Fibroblast of lung (primary cell): Measurements from ENCODE around the gene IL10RB. TPM values are rescaled to one million over a fixed set of nuclear protein-coding genes. Genes with fewer than 3 reads are reported as not detected.

ENCODE experiments used
- DNase-seq, 2 donors: peaks; one replicate each; pipeline versions ENCODE4 v3.0.0 to v3.0.0-alpha.2; 2010; ENCODE audit warnings: low read depth in 2 of 2
- H2AFZ ChIP-seq: 2 replicates; pipeline ENCODE4 v1.5.1; 2012; ENCODE audit warnings: low read length, control low read depth, inconsistent platforms
- H3K27ac ChIP-seq: 2 replicates; pipeline ENCODE4 v1.5.1; 2011; ENCODE audit warnings: low read length, control low read depth; ENCODE audit not compliant: insufficient read depth
- H3K27me3 ChIP-seq: 2 replicates; pipeline ENCODE4 v1.5.1; 2011; ENCODE audit warnings: mild to moderate bottlenecking, low read length; ENCODE audit not compliant: control insufficient read depth, insufficient read depth
- H3K36me3 ChIP-seq: 2 replicates; pipeline ENCODE4 v1.5.1; 2011; ENCODE audit warnings: low read length; ENCODE audit not compliant: control insufficient read depth, insufficient read depth
- H3K4me1 ChIP-seq: 2 replicates; pipeline ENCODE4 v1.5.1; 2011; ENCODE audit warnings: low read length; ENCODE audit not compliant: control insufficient read depth, insufficient read depth; ENCODE audit errors: extremely low read depth
- H3K4me2 ChIP-seq: 2 replicates; pipeline ENCODE4 v1.5.1; 2011; ENCODE audit warnings: low read length, control low read depth; ENCODE audit not compliant: insufficient read depth; ENCODE audit errors: extremely low read depth
- H3K4me3 ChIP-seq, 4 experiments: fragments of 200-600 bp in 1 of 4; sonication (generic) in 1 of 4; replicated peaks in 1 of 4; 2 replicates each; pipeline ENCODE4 v1.5.1; 2011 to 2016; ENCODE audit warnings: low read length in 4 of 4, low read depth in 3 of 4, mild to moderate bottlenecking in 3 of 4, control low read depth in 2 of 4, inconsistent platforms in 1 of 4, mixed read lengths in 1 of 4; ENCODE audit not compliant: insufficient read depth in 1 of 4; ENCODE audit errors: control extremely low read depth in 1 of 4
- H3K79me2 ChIP-seq: 2 replicates; pipeline ENCODE4 v1.5.1; 2012; ENCODE audit warnings: mild to moderate bottlenecking, low read length, inconsistent platforms; ENCODE audit not compliant: control insufficient read depth, insufficient read depth
- H3K9ac ChIP-seq: 2 replicates; pipeline ENCODE4 v1.5.1; 2011; ENCODE audit warnings: mild to moderate bottlenecking, low read length, control low read depth; ENCODE audit not compliant: insufficient read depth
- H3K9me3 ChIP-seq: 2 replicates; pipeline ENCODE4 v1.5.1; 2012; ENCODE audit warnings: low read depth, low read length; ENCODE audit not compliant: control insufficient read depth, insufficient read depth
- H4K20me1 ChIP-seq: 2 replicates; pipeline ENCODE4 v1.5.1; 2011; ENCODE audit warnings: low read length; ENCODE audit not compliant: control insufficient read depth, insufficient read depth; ENCODE audit errors: extremely low read depth
- CTCF ChIP-seq, 2 donors: IDR thresholded peaks in 1 of 2; conservative IDR thresholded peaks in 1 of 2; 1 replicate in 1 of 2; 2 replicates in 1 of 2; pipeline ENCODE4 v1.5.1; 2011 to 2012; ENCODE audit warnings: low read length in 2 of 2, control low read depth in 1 of 2, inconsistent platforms in 1 of 2, low read depth in 1 of 2, mild to moderate bottlenecking in 1 of 2
- EZH2 ChIP-seq: IDR thresholded peaks from 2 replicates; pipeline ENCODE4 v1.5.1; 2012; ENCODE audit warnings: low read length, control low read depth, mild to moderate bottlenecking; ENCODE audit errors: missing control alignments
- polyA plus RNA-seq, 2 donors: library from polyadenylated mRNA; depleted of rRNA in 1 of 2; stranded (reverse) in 1 of 2; unstranded in 1 of 2; fragments of >200 nt; gene quantifications; 2 replicates each; pipeline ENCODE4 v1.2.1, GENCODE V29; 2011 to 2012; ENCODE audit warnings: missing spikeins in 1 of 2
- total RNA-seq: library from RNA; depleted of rRNA; stranded (reverse); fragments of >200 nt; gene quantifications from 2 replicates; pipeline ENCODE4 v1.2.1, GENCODE V29; 2014

Gene IL10RB
- total and polyA plus RNA-seq, 2 donors (not counting 1 experiment from before 2014, with no cell fraction given) = 56.2 to 64.1 TPM

GRCh38 chr21:33327792-33328433 is 61.7 kb downstream of the IL10RB start:
- TF ChIP-seq EZH2 (no peak), CTCF (conservative IDR thresholded peaks at IDR 0.05 in 1 of 2, IDR thresholded peaks at IDR 0.05 in 1 of 2; ENCODE audit: low read depth in 1 of 2, low read length in 2 of 2) (no peak)
- Histone ChIP-seq H3K79me2 (peaks cover 39% of the 10 kb centered on the region), H3K4me3 (no peak overlapping the region), H4K20me1 (no peaks in the 10 kb centered on the region), H3K9ac (no peak overlapping the region), H3K27me3 (no peaks in the 10 kb centered on the region), H3K4me1 (no peaks in the 10 kb centered on the region), H3K4me2 (no peak overlapping the region), H3K27ac (no peak overlapping the region), H3K36me3 (no peaks in the 10 kb centered on the region), H3K9me3 (no peaks in the 10 kb centered on the region), H2AFZ (no peak overlapping the region)
- DNase-seq = no peak

- Histone ChIP-seq H3K4me3 (no peak overlapping the region), H3K9me3 (no peaks in the 10 kb centered on the region), H3K4me1 (no peaks in the 10 kb centered on the region), H3K27ac (no peak overlapping the region), H3K9ac (no peak overlapping the region), H3K36me3 (no peaks in the 10 kb centered on the region), H3K4me2 (no peak overlapping the region), H2AFZ (no peak overlapping the region), H4K20me1 (no peaks in the 10 kb centered on the region), H3K79me2 (peaks cover 42% of the 10 kb centered on the region), H3K27me3 (no peaks in the 10 kb centered on the region)
- TF ChIP-seq EZH2 (no peak), CTCF (conservative IDR thresholded peaks at IDR 0.05 in 1 of 2, IDR thresholded peaks at IDR 0.05 in 1 of 2; ENCODE audit: low read depth in 1 of 2, low read length in 2 of 2) (no peak)
- DNase-seq = no peak
Observed at GRCh38 chr21:33330726-33331125, 64.6 kb downstream of the IL10RB start.

GRCh38 chr21:33332143-33332542 is 66.0 kb downstream of the IL10RB start:
- Histone ChIP-seq H3K4me3 (no peak overlapping the region), H2AFZ (no peak overlapping the region), H3K9ac (no peak overlapping the region), H3K36me3 (no peaks in the 10 kb centered on the region), H3K9me3 (no peaks in the 10 kb centered on the region), H3K4me1 (no peaks in the 10 kb centered on the region), H3K27me3 (no peaks in the 10 kb centered on the region), H3K27ac (no peak overlapping the region), H3K4me2 (no peak overlapping the region), H3K79me2 (peaks cover 29% of the 10 kb centered on the region), H4K20me1 (no peaks in the 10 kb centered on the region)
- TF ChIP-seq EZH2 = no peak
- TF ChIP-seq CTCF (conservative IDR thresholded peaks at IDR 0.05 in 1 of 2, IDR thresholded peaks at IDR 0.05 in 1 of 2; ENCODE audit: low read depth in 1 of 2, low read length in 2 of 2) = no peak
- DNase-seq = no peak
